HG03432 (cell line): ENCODE measurements around the gene IL1RAPL2.
"Not testable (repeated sequence)": the region's sequence is repeated elsewhere in the genome, so short reads cannot be mapped to it uniquely, and the experiment has no call there.

ENCODE experiments used
- ATAC-seq: cut with Tn5 transposase; IDR thresholded peaks from one replicate; pipeline ENCODE4 v1.9.1; 2021; ENCODE audit warnings: mild to moderate bottlenecking, moderate library complexity; ENCODE audit not compliant: unreplicated experiment

The IL1RAPL2 gene

GRCh38 chrX:104565791-104566680 is at the start of gene IL1RAPL2:
Gene IL1RAPL2 (plus strand): TSS chrX:104566199.
- ATAC-seq: no peak

GRCh38 chrX:104522386-104522785 is 43.6 kb upstream of the IL1RAPL2 start:
- no peak for ATAC-seq

- no peak for ATAC-seq
Observed at GRCh38 chrX:104523858-104524257, 42.1 kb upstream of the IL1RAPL2 start.

GRCh38 chrX:104539081-104539480 is 26.9 kb upstream of the IL1RAPL2 start:
- no peak for ATAC-seq

GRCh38 chrX:104542447-104542846 is 23.6 kb upstream of the IL1RAPL2 start:
- ATAC-seq: not testable (repeated sequence)

- ATAC-seq: no peak
Observed at GRCh38 chrX:104564335-104564734, 1.7 kb upstream of the IL1RAPL2 start.

GRCh38 chrX:104564921-104565703 is 887 bp upstream of the IL1RAPL2 start:
- no peak for ATAC-seq

GRCh38 chrX:104566681-104567501 is 892 bp downstream of the IL1RAPL2 start:
- ATAC-seq: no peak

- ATAC-seq: no peak
Observed at GRCh38 chrX:104567506-104567905, 1.5 kb downstream of the IL1RAPL2 start.

- no peak for ATAC-seq
Observed at GRCh38 chrX:104568304-104568915, 2.4 kb downstream of the IL1RAPL2 start.

- ATAC-seq: no peak
Observed at GRCh38 chrX:104618106-104618895, 52.3 kb downstream of the IL1RAPL2 start.

- ATAC-seq: no peak
Observed at GRCh38 chrX:104621781-104622180, 55.8 kb downstream of the IL1RAPL2 start.

- ATAC-seq: no peak
Observed at GRCh38 chrX:104641176-104641575, 75.2 kb downstream of the IL1RAPL2 start.

- no peak for ATAC-seq
Observed at GRCh38 chrX:104647084-104647483, 81.1 kb downstream of the IL1RAPL2 start.

GRCh38 chrX:104659005-104659744 is 93.2 kb downstream of the IL1RAPL2 start:
- ATAC-seq: no peak

GRCh38 chrX:104660092-104660491 is 94.1 kb downstream of the IL1RAPL2 start:
- no peak for ATAC-seq

- no peak for ATAC-seq
Observed at GRCh38 chrX:104662694-104663093, 96.7 kb downstream of the IL1RAPL2 start.

- ATAC-seq: no peak
Observed at GRCh38 chrX:104665691-104666090, 99.7 kb downstream of the IL1RAPL2 start.

GRCh38 chrX:104668550-104668949 is 102.6 kb downstream of the IL1RAPL2 start:
- ATAC-seq: no peak
